Peyer's patch (tissue), 4 donors: Measurements from ENCODE around the gene RPS6KA4.

Experiments
- POLR2A ChIP-seq, 2 donors: fragments of 450-650 bp; IDR thresholded peaks; one replicate each; pipeline ENCODE4 v1.5.1; 2017; ENCODE audit warnings: antibody characterized with exemption in 2 of 2, mild to moderate bottlenecking in 2 of 2, moderate library complexity in 2 of 2
- TF ChIP-seq, protein P1 (sequence below), 6 experiments: fragments of 450-650 bp in 4 of 6; fragments of 200-600 bp in 2 of 6; sonication (generic) in 1 of 6; IDR thresholded peaks; one replicate each; pipeline ENCODE4 v1.5.1; 2017 to 2019; ENCODE audit warnings: antibody characterized with exemption in 6 of 6, mild to moderate bottlenecking in 3 of 6, moderate library complexity in 1 of 6

GRCh38 chr11:64378335-64378880 is 19.4 kb downstream of the RPS6KA4 start:
- TF ChIP-seq, protein P1, sequence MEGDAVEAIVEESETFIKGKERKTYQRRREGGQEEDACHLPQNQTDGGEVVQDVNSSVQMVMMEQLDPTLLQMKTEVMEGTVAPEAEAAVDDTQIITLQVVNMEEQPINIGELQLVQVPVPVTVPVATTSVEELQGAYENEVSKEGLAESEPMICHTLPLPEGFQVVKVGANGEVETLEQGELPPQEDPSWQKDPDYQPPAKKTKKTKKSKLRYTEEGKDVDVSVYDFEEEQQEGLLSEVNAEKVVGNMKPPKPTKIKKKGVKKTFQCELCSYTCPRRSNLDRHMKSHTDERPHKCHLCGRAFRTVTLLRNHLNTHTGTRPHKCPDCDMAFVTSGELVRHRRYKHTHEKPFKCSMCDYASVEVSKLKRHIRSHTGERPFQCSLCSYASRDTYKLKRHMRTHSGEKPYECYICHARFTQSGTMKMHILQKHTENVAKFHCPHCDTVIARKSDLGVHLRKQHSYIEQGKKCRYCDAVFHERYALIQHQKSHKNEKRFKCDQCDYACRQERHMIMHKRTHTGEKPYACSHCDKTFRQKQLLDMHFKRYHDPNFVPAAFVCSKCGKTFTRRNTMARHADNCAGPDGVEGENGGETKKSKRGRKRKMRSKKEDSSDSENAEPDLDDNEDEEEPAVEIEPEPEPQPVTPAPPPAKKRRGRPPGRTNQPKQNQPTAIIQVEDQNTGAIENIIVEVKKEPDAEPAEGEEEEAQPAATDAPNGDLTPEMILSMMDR (IDR thresholded peaks at IDR 0.05), result no peak
- TF ChIP-seq POLR2A (IDR thresholded peaks at IDR 0.05), result no peak
